Vagina (tissue), 2 donors: Measurements from ENCODE around the gene C10orf90. TPM values are rescaled to one million over a fixed set of nuclear protein-coding genes. Genes with fewer than 3 reads are reported as not detected.

ENCODE experiments used
- DNase-seq, 2 donors: peaks; one replicate each; pipeline ENCODE4 v3.0.0-alpha.2; 2017; ENCODE audit errors: extremely low spot score in 2 of 2
- H3K27ac ChIP-seq: fragments of 200-600 bp; sonication (generic); one replicate; pipeline ENCODE4 v1.5.1; 2019
- H3K27me3 ChIP-seq: fragments of 200-600 bp; sonication (generic); one replicate; pipeline ENCODE4 v1.5.1; 2019
- H3K36me3 ChIP-seq, 2 donors: fragments of 200-600 bp; sonication (generic); one replicate each; pipeline ENCODE4 v1.5.1; 2017 to 2019
- H3K4me1 ChIP-seq: fragments of 200-600 bp; sonication (generic); one replicate; pipeline ENCODE4 v1.5.1; 2019
- H3K4me3 ChIP-seq, 2 donors: fragments of 200-600 bp; sonication (generic); 1 replicate in 1 of 2; 2 replicates in 1 of 2; pipeline ENCODE4 v1.5.1; 2016 to 2019
- H3K9me3 ChIP-seq: fragments of 200-600 bp; sonication (generic); one replicate; pipeline ENCODE4 v1.5.1; 2019
- POLR2A ChIP-seq, 2 donors: fragments of 450-650 bp; IDR thresholded peaks; one replicate each; pipeline ENCODE4 v1.6.1; 2017; ENCODE audit warnings: antibody characterized with exemption in 2 of 2, mild to moderate bottlenecking in 2 of 2, moderate library complexity in 2 of 2
- POLR2AphosphoS5 ChIP-seq, 2 donors: sonication (generic); formaldehyde crosslinking; IDR thresholded peaks; one replicate each; pipeline ENCODE4 v1.9.0; 2017; ENCODE audit warnings: antibody characterized with exemption in 2 of 2, mild to moderate bottlenecking in 2 of 2, low read depth in 1 of 2; ENCODE audit not compliant: insufficient read depth in 1 of 2
- intact Hi-C: fragments of 100-400 bp; cut with DNase I; formaldehyde crosslinking; loops from one replicate; pipeline ENCODE4 v1.15.1; 2023
- total RNA-seq: library from RNA; depleted of rRNA; stranded (reverse); fragments of >200 nt; gene quantifications from one replicate; pipeline ENCODE4 v1.2.3, GENCODE V29; 2016
- TF ChIP-seq, protein P1 (sequence below), 3 experiments: fragments of 450-650 bp in 2 of 3; fragments of 200-600 bp in 1 of 3; sonication (generic) in 1 of 3; IDR thresholded peaks; one replicate each; pipeline ENCODE4 v1.5.1; 2017 to 2019; ENCODE audit warnings: antibody characterized with exemption in 3 of 3, mild to moderate bottlenecking in 2 of 3, moderate library complexity in 2 of 3

The C10orf90 gene
- total RNA-seq, 1 donor from 2014 or later, result not detected

DNA sequence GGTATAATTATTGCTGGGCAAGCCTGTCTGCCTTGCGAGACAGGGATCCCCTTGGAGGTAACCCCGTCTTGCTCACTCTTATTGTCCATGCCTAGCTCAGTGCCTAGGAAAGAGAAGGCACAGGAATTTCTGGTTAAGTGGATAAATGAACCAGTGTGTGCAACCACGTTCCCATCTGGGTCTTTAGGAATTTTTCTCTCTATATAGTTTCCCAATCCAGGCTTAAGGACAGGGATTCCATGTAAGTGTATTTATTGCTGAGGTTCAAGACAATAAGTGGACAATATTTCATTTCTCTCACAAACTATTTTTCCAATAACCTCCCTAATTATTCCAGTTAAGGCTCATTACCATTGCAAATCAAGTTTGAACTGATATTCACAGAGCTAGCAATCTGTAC lies 273.3 kb downstream of the C10orf90 start:
- no peak overlapping the region for H3K27ac ChIP-seq
- intact Hi-C loops, result no loop called here

GRCh38 chr10:126394948-126395347 lies 275.5 kb downstream of the C10orf90 start:
- no peaks in the 10 kb centered on the region for H3K9me3 ChIP-seq
- no peaks in the 10 kb centered on the region for H3K36me3 ChIP-seq
- TF ChIP-seq POLR2A (IDR thresholded peaks at IDR 0.05) (no peak), POLR2AphosphoS5 (IDR thresholded peaks at IDR 0.05; ENCODE audit: insufficient read depth in 1 of 2, low read depth in 1 of 2) (no peak)
- TF ChIP-seq, protein P1, sequence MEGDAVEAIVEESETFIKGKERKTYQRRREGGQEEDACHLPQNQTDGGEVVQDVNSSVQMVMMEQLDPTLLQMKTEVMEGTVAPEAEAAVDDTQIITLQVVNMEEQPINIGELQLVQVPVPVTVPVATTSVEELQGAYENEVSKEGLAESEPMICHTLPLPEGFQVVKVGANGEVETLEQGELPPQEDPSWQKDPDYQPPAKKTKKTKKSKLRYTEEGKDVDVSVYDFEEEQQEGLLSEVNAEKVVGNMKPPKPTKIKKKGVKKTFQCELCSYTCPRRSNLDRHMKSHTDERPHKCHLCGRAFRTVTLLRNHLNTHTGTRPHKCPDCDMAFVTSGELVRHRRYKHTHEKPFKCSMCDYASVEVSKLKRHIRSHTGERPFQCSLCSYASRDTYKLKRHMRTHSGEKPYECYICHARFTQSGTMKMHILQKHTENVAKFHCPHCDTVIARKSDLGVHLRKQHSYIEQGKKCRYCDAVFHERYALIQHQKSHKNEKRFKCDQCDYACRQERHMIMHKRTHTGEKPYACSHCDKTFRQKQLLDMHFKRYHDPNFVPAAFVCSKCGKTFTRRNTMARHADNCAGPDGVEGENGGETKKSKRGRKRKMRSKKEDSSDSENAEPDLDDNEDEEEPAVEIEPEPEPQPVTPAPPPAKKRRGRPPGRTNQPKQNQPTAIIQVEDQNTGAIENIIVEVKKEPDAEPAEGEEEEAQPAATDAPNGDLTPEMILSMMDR (IDR thresholded peaks at IDR 0.05), result no peak
- DNase-seq, result no peak
- H3K27me3 ChIP-seq, result no peaks in the 10 kb centered on the region
- intact Hi-C loops, result no loop called here
- no peak overlapping the region for H3K27ac ChIP-seq
- H3K4me3 ChIP-seq, result no peak overlapping the region
- peaks cover 5% of the 10 kb centered on the region for H3K4me1 ChIP-seq

More for the DNA sequence above, 273.3 kb downstream of the C10orf90 start:
- H3K27me3 ChIP-seq, result no peaks in the 10 kb centered on the region
- H3K4me1 ChIP-seq, result peaks cover 5% of the 10 kb centered on the region
- H3K36me3 ChIP-seq, result no peaks in the 10 kb centered on the region
- H3K4me3 ChIP-seq, result no peak overlapping the region
- TF ChIP-seq, protein P1 (IDR thresholded peaks at IDR 0.05), result no peak
- TF ChIP-seq POLR2A (IDR thresholded peaks at IDR 0.05) (no peak), POLR2AphosphoS5 (IDR thresholded peaks at IDR 0.05; ENCODE audit: insufficient read depth in 1 of 2, low read depth in 1 of 2) (no peak)
- H3K9me3 ChIP-seq, result no peaks in the 10 kb centered on the region
- no peak for DNase-seq

DNA sequence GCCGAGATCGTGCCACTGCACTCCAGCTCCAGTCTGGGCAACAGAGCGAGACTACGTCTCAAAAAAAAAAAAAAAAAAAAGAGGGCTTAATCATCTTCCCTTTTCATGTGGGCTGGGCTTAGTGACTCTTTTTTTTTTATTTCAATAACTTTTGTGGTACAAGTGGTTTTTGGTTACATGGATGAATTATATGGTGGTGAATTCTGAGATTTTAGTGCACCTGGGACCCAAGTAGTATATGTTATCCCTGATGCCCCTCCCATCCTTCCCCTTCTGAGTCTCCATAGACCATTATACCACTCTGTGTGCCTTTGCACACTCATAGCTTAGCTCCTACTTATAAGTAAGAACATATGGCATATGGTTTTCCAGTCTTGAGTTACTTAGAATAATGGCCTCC lies 277.4 kb downstream of the C10orf90 start:
- H3K27me3 ChIP-seq, result no peaks in the 10 kb centered on the region
- H3K27ac ChIP-seq, result no peak overlapping the region
- H3K4me1 ChIP-seq, result peaks cover 3% of the 10 kb centered on the region
- H3K36me3 ChIP-seq, result no peaks in the 10 kb centered on the region
- DNase-seq, result no peak
- no peak overlapping the region for H3K4me3 ChIP-seq
- no peaks in the 10 kb centered on the region for H3K9me3 ChIP-seq
- intact Hi-C loops, result no loop called here
- TF ChIP-seq POLR2A (IDR thresholded peaks at IDR 0.05) (no peak), POLR2AphosphoS5 (IDR thresholded peaks at IDR 0.05; ENCODE audit: insufficient read depth in 1 of 2, low read depth in 1 of 2) (no peak)
- TF ChIP-seq, protein P1 (IDR thresholded peaks at IDR 0.05), result no peak

- H3K4me3 ChIP-seq, result no peak overlapping the region
- intact Hi-C loops, result no loop called here
- no peak overlapping the region for H3K27ac ChIP-seq
- no peaks in the 10 kb centered on the region for H3K27me3 ChIP-seq
- H3K36me3 ChIP-seq, result no peaks in the 10 kb centered on the region
- peaks cover 3% of the 10 kb centered on the region for H3K4me1 ChIP-seq
- H3K9me3 ChIP-seq, result no peaks in the 10 kb centered on the region
- DNase-seq, result no peak
- TF ChIP-seq, protein P1 (IDR thresholded peaks at IDR 0.05), result no peak
- no peak for TF ChIP-seq POLR2AphosphoS5 (IDR thresholded peaks at IDR 0.05; ENCODE audit: insufficient read depth in 1 of 2, low read depth in 1 of 2)
- TF ChIP-seq POLR2A (IDR thresholded peaks at IDR 0.05), result no peak
Observed at GRCh38 chr10:126392469-126392868, 278.0 kb downstream of the C10orf90 start.

- intact Hi-C loops, result no loop called here
Observed at GRCh38 chr10:126392068-126392467, 278.4 kb downstream of the C10orf90 start.

More at GRCh38 chr10:126392068-126392467, 278.4 kb downstream of the C10orf90 start:
- Histone ChIP-seq H3K4me3 (no peak overlapping the region), H3K36me3 (no peaks in the 10 kb centered on the region), H3K4me1 (peaks cover 6% of the 10 kb centered on the region), H3K9me3 (no peaks in the 10 kb centered on the region), H3K27ac (no peak overlapping the region), H3K27me3 (no peaks in the 10 kb centered on the region)
- TF ChIP-seq POLR2A (IDR thresholded peaks at IDR 0.05), result no peak
- TF ChIP-seq, protein P1 (IDR thresholded peaks at IDR 0.05), result no peak
- TF ChIP-seq POLR2AphosphoS5 (IDR thresholded peaks at IDR 0.05; ENCODE audit: insufficient read depth in 1 of 2, low read depth in 1 of 2), result no peak
- no peak for DNase-seq
